Measurements from ENCODE around the gene DRD3.

Gene DRD3

GRCh38 chr3:114157321-114157720, 21.5 kb downstream of the DRD3 start:
- DNase-seq (ENCODE audit: low read depth): no peak
- no peak overlapping the region for H3K4me3 ChIP-seq (ENCODE audit: low read depth, low read length)
- no peak for TF ChIP-seq CTCF (conservative IDR thresholded peaks at IDR 0.05; ENCODE audit: low read depth, low read length)

- DNase-seq (ENCODE audit: low read depth): peak; percentile 41
- no peak overlapping the region for H3K4me3 ChIP-seq (ENCODE audit: low read depth, low read length)
- TF ChIP-seq CTCF (conservative IDR thresholded peaks at IDR 0.05; ENCODE audit: low read depth, low read length): peak; percentile 77
These were observed 23.5 kb downstream of the DRD3 start for GRCh38 chr3:114155370-114155821.

GRCh38 chr3:114154321-114154821, 24.5 kb downstream of the DRD3 start:
- no peak for TF ChIP-seq CTCF (conservative IDR thresholded peaks at IDR 0.05; ENCODE audit: low read depth, low read length)
- DNase-seq (ENCODE audit: low read depth): no peak
- H3K4me3 ChIP-seq (ENCODE audit: low read depth, low read length): no peak overlapping the region

GRCh38 chr3:114152519-114153151, 26.2 kb downstream of the DRD3 start:
- TF ChIP-seq CTCF (conservative IDR thresholded peaks at IDR 0.05; ENCODE audit: low read depth, low read length): peak; percentile 96
- peak overlapping the region; percentile 38 for H3K4me3 ChIP-seq (ENCODE audit: low read depth, low read length)
- DNase-seq (ENCODE audit: low read depth): peak; percentile 99

GRCh38 chr3:114151091-114151490, 27.8 kb downstream of the DRD3 start:
- TF ChIP-seq CTCF (conservative IDR thresholded peaks at IDR 0.05; ENCODE audit: low read depth, low read length): no peak
- H3K4me3 ChIP-seq (ENCODE audit: low read depth, low read length): no peak overlapping the region
- DNase-seq (ENCODE audit: low read depth): peak; percentile 54

- no peak for DNase-seq (ENCODE audit: low read depth)
- no peak overlapping the region for H3K4me3 ChIP-seq (ENCODE audit: low read depth, low read length)
- TF ChIP-seq CTCF (conservative IDR thresholded peaks at IDR 0.05; ENCODE audit: low read depth, low read length): no peak
These were observed 31.6 kb downstream of the DRD3 start for GRCh38 chr3:114147251-114147650.

All from choroid plexus epithelial cell (primary cell).